IMR-90 (cell line): ENCODE results near the gene FRAS1. TPM values are rescaled to one million over a fixed set of nuclear protein-coding genes. Genes with fewer than 3 reads are reported as not detected.

Experiments used
- ATAC-seq: fragments of 200-7000 bp; cut with Tn5 transposase; 2 replicates; pipeline ENCODE4 v1.9.1; 2020; ENCODE audit warnings: low read depth, mild to moderate bottlenecking, moderate library complexity
- BruUV-seq: library from RNA; stranded (reverse); fragments of 400-500 nt; replicated peaks from 2 replicates; lab custom pipeline; 2021; lab: Mats Ljungman, UMichigan
- CTCF ChIA-PET: fragments of 300-600 bp; formaldehyde crosslinking; extraction: SDS; loops from one replicate; lab custom pipeline; 2021; ENCODE audit warnings: antibody characterized with exemption; lab: Yijun Ruan, JAX
- POLR2A ChIA-PET: fragments of 300-600 bp; sonication (Branson Sonifier 250); formaldehyde crosslinking; loops from one replicate; lab custom pipeline; 2022; ENCODE audit warnings: antibody characterized with exemption; ENCODE audit not compliant: unreplicated experiment; lab: Charles Lee
- DNase-seq: peaks from one replicate; pipeline ENCODE4 v3.0.0; 2013
- H2AFZ ChIP-seq: replicated peaks from 2 replicates; pipeline ENCODE3; 2013; ENCODE audit warnings: low read length, mild to moderate bottlenecking; ENCODE audit not compliant: poor library complexity
- H2AK5ac ChIP-seq: 2 replicates; pipeline ENCODE4 v1.6.1; 2013; ENCODE audit warnings: low read depth, low read length, inconsistent platforms
- H2AK9ac ChIP-seq: replicated peaks from 2 replicates; pipeline ENCODE3; 2013; ENCODE audit warnings: mild to moderate bottlenecking, low read depth, low read length, moderate library complexity; ENCODE audit not compliant: poor library complexity
- H2BK120ac ChIP-seq: 2 replicates; pipeline ENCODE4 v1.6.1; 2013; ENCODE audit warnings: low read depth, low read length, inconsistent platforms
- H2BK15ac ChIP-seq: 3 replicates; pipeline ENCODE4 v1.6.1; 2013; ENCODE audit warnings: low read depth, low read length, inconsistent platforms
- H2BK20ac ChIP-seq: 2 replicates; pipeline ENCODE4 v1.6.1; 2013; ENCODE audit warnings: low read depth, mild to moderate bottlenecking, inconsistent platforms, low read length, moderate library complexity
- H2BK5ac ChIP-seq: 2 replicates; pipeline ENCODE4 v1.6.1; 2013; ENCODE audit warnings: mild to moderate bottlenecking, low read depth, low read length, inconsistent platforms; ENCODE audit not compliant: poor library complexity, severe bottlenecking
- H3K14ac ChIP-seq: replicated peaks from 2 replicates; pipeline ENCODE4 v1.6.1; 2013; ENCODE audit warnings: low read depth, low read length, inconsistent platforms
- H3K18ac ChIP-seq: 2 replicates; pipeline ENCODE4 v1.6.1; 2013; ENCODE audit warnings: low read depth, low read length, control low read depth
- H3K23ac ChIP-seq: 2 replicates; pipeline ENCODE4 v1.6.1; 2013; ENCODE audit warnings: low read depth, low read length, inconsistent platforms
- H3K27ac ChIP-seq: 2 replicates; pipeline ENCODE4 v1.5.1; 2013; ENCODE audit warnings: mild to moderate bottlenecking, control low read depth, low read length; ENCODE audit not compliant: insufficient read depth
- H3K27me3 ChIP-seq: 2 replicates; pipeline ENCODE4 v1.6.1; 2013; ENCODE audit warnings: low read length; ENCODE audit not compliant: control insufficient read depth, insufficient read depth
- H3K36me3 ChIP-seq: 2 replicates; pipeline ENCODE4 v1.6.1; 2013; ENCODE audit warnings: low read length, mixed read lengths; ENCODE audit not compliant: control insufficient read depth, insufficient read depth
- H3K4ac ChIP-seq: 2 replicates; pipeline ENCODE4 v1.6.1; 2013; ENCODE audit warnings: low read depth, low read length, inconsistent platforms
- H3K4me1 ChIP-seq: 2 replicates; pipeline ENCODE4 v1.6.1; 2013; ENCODE audit warnings: low read length, mixed read lengths; ENCODE audit not compliant: control insufficient read depth, insufficient read depth
- H3K4me2 ChIP-seq: 2 replicates; pipeline ENCODE4 v1.6.1; 2013; ENCODE audit warnings: low read depth, mild to moderate bottlenecking, control low read depth, low read length, moderate library complexity
- H3K4me3 ChIP-seq: 2 replicates; pipeline ENCODE4 v1.5.1; 2013; ENCODE audit warnings: low read depth, mild to moderate bottlenecking, control low read depth, low read length, moderate library complexity; ENCODE audit not compliant: insufficient read depth
- H3K56ac ChIP-seq: 2 replicates; pipeline ENCODE4 v1.6.1; 2013; ENCODE audit warnings: low read length, inconsistent platforms; ENCODE audit not compliant: insufficient read depth; ENCODE audit errors: extremely low read depth
- H3K79me1 ChIP-seq, 2 experiments: 2 replicates each; pipeline ENCODE4 v1.6.1; 2013; ENCODE audit warnings: low read length in 2 of 2, inconsistent platforms in 1 of 2, low read depth in 1 of 2
- H3K9ac ChIP-seq: 2 replicates; pipeline ENCODE4 v1.6.1; 2013; ENCODE audit warnings: low read depth, low read length, control low read depth
- H3K9me1 ChIP-seq: 2 replicates; pipeline ENCODE4 v1.6.1; 2013; ENCODE audit warnings: low read length, inconsistent platforms; ENCODE audit not compliant: insufficient read depth
- H3K9me3 ChIP-seq: 2 replicates; pipeline ENCODE4 v1.6.1; 2013; ENCODE audit warnings: low read length; ENCODE audit not compliant: control insufficient read depth, insufficient read depth
- H4K20me1 ChIP-seq: 2 replicates; pipeline ENCODE4 v1.6.1; 2013; ENCODE audit warnings: low read length, inconsistent platforms; ENCODE audit not compliant: insufficient read depth
- H4K5ac ChIP-seq: 2 replicates; pipeline ENCODE4 v1.6.1; 2013; ENCODE audit warnings: mild to moderate bottlenecking, low read depth, low read length, control low read depth
- H4K8ac ChIP-seq, 2 experiments: 2 replicates each; pipeline ENCODE4 v1.6.1; 2013; ENCODE audit warnings: low read depth in 2 of 2, low read length in 2 of 2, control low read depth in 1 of 2, inconsistent platforms in 1 of 2
- H4K91ac ChIP-seq: 2 replicates; pipeline ENCODE4 v1.6.1; 2013; ENCODE audit warnings: low read depth, low read length, inconsistent platforms; ENCODE audit not compliant: insufficient read depth
- BHLHE40 ChIP-seq: fragments of 150-350 bp; IDR thresholded peaks from 2 replicates; pipeline ENCODE4 v1.6.1; 2016; ENCODE audit warnings: mild to moderate bottlenecking, low read depth, low read length
- CEBPB ChIP-seq: IDR thresholded peaks from 2 replicates; pipeline ENCODE4 v1.6.1; 2012; ENCODE audit warnings: low read depth, low read length, improper control_type of control experiment
- CHD1 ChIP-seq: IDR thresholded peaks from 2 replicates; pipeline ENCODE4 v1.6.1; 2012; ENCODE audit warnings: low read depth, low read length, improper control_type of control experiment
- CTCF ChIP-seq: conservative IDR thresholded peaks from 2 replicates; pipeline ENCODE4 v1.5.1; 2012; ENCODE audit warnings: mild to moderate bottlenecking, low read depth, low read length, improper control_type of control experiment
- ELK1 ChIP-seq: fragments of 150-350 bp; IDR thresholded peaks from 2 replicates; pipeline ENCODE4 v1.6.1; 2016; ENCODE audit warnings: low read depth, mild to moderate bottlenecking, low read length, moderate library complexity, borderline replicate concordance
- FOS ChIP-seq: fragments of 150-350 bp; IDR thresholded peaks from 2 replicates; pipeline ENCODE4 v1.6.1; 2016; ENCODE audit warnings: low read depth, low read length
- MAFK ChIP-seq: IDR thresholded peaks from 2 replicates; pipeline ENCODE4 v1.6.1; 2012; ENCODE audit warnings: low read depth, low read length, improper control_type of control experiment
- MAZ ChIP-seq: IDR thresholded peaks from 2 replicates; pipeline ENCODE4 v1.6.1; 2012; ENCODE audit warnings: low read depth, mild to moderate bottlenecking, low read length, improper control_type of control experiment, moderate library complexity, borderline replicate concordance
- MXI1 ChIP-seq: IDR thresholded peaks from 2 replicates; pipeline ENCODE4 v1.6.1; 2012; ENCODE audit warnings: low read depth, mild to moderate bottlenecking, low read length, moderate library complexity, borderline replicate concordance
- NFE2L2 ChIP-seq: fragments of 150-350 bp; IDR thresholded peaks from 2 replicates; pipeline ENCODE4 v1.6.1; 2016; ENCODE audit warnings: low read depth, mild to moderate bottlenecking, low read length
- POLR2A ChIP-seq: IDR thresholded peaks from 2 replicates; pipeline ENCODE4 v1.6.1; 2012; ENCODE audit warnings: mild to moderate bottlenecking, low read depth, low read length
- RAD21 ChIP-seq: IDR thresholded peaks from 2 replicates; pipeline ENCODE4 v1.6.1; 2012; ENCODE audit warnings: low read length, improper control_type of control experiment
- RCOR1 ChIP-seq: IDR thresholded peaks from 2 replicates; pipeline ENCODE4 v1.6.1; 2012; ENCODE audit warnings: mild to moderate bottlenecking, low read length, improper control_type of control experiment; ENCODE audit not compliant: insufficient replicate concordance
- RFX5 ChIP-seq: IDR thresholded peaks from 2 replicates; pipeline ENCODE4 v1.8.0; 2012; ENCODE audit warnings: low read depth, mild to moderate bottlenecking, low read length, moderate library complexity
- SMC3 ChIP-seq: fragments of 150-350 bp; IDR thresholded peaks from 2 replicates; pipeline ENCODE4 v1.6.1; 2016; ENCODE audit warnings: low read depth, mild to moderate bottlenecking, antibody characterized with exemption, low read length, moderate library complexity
- USF2 ChIP-seq: fragments of 150-350 bp; IDR thresholded peaks from 2 replicates; pipeline ENCODE4 v1.6.1; 2017; ENCODE audit warnings: mild to moderate bottlenecking, antibody characterized with exemption, low read length, low read depth
- WGBS, 2 experiments: methylation state at CpG; one replicate each; pipeline versions ENCODE4 v1.1.5 to v1.1.7; 2013; ENCODE audit warnings: missing lambda C conversion rate in 2 of 2; ENCODE audit not compliant: insufficient read length in 1 of 2; ENCODE audit errors: extremely low coverage in 2 of 2; 5-methylcytosine and 5-hydroxymethylcytosine counted together
- dilution Hi-C: fragments of 300-500 bp; cut with HindIII; formaldehyde crosslinking; loops from one replicate; pipeline ENCODE4 v1.14.3; 2018; ENCODE audit warnings: low sequenced_read_pairs; ENCODE audit not compliant: unreplicated experiment
- in situ Hi-C: fragments of 300-500 bp; cut with MboI; formaldehyde crosslinking; loops from 3 replicates; pipeline ENCODE4 v1.14.3; 2019; ENCODE audit warnings: low sequenced_read_pairs, inconsistent platforms, mixed read lengths
- intact Hi-C: fragments of 100-400 bp; cut with micrococcal nuclease; formaldehyde crosslinking; loops from 2 replicates; pipeline ENCODE4 v1.10.0; 2022
- polyA plus RNA-seq, 3 experiments: library from polyadenylated mRNA; depleted of rRNA; stranded (reverse); fragments of >200 nt; gene quantifications; 2 replicates each; pipeline ENCODE4 v1.2.3, GENCODE V29; 2012; ENCODE audit warnings: low replicate concordance in 1 of 3
- total RNA-seq: library from RNA; depleted of rRNA; stranded (reverse); fragments of >200 nt; gene quantifications from 2 replicates; pipeline ENCODE4 v1.2.3, GENCODE V29; 2012

Gene FRAS1
- total and polyA plus RNA-seq, 2 of the 4 experiments (the other 2 are of a cell fraction): under 0.01 to 0.03 TPM

GRCh38 chr4:78363031-78363570 lies 306.0 kb downstream of the FRAS1 start:
- no peak overlapping the region for H4K5ac ChIP-seq
- 10% methylated on average over 2 of the region's 6 CpGs; no CpG with 5 or more reads in 1 of the 2 experiments for WGBS, 2 experiments
- H3K36me3 ChIP-seq: no peaks in the 10 kb centered on the region
- in situ Hi-C loops: no loop called here
- H2AK9ac ChIP-seq: no peak overlapping the region
- H3K4ac ChIP-seq: no peak overlapping the region
- no peak overlapping the region for H3K4me2 ChIP-seq
- no peak overlapping the region for H2BK20ac ChIP-seq
- BruUV-seq: no TSS peak
- dilution Hi-C loops: no loop called here
- no peak overlapping the region for H2BK15ac ChIP-seq
- no peaks in the 10 kb centered on the region for H4K20me1 ChIP-seq
- H3K79me1 ChIP-seq: no peaks in the 10 kb centered on the region
- no peak overlapping the region for H3K23ac ChIP-seq
- no peak overlapping the region for H3K18ac ChIP-seq
- no peak overlapping the region for H4K8ac ChIP-seq
- no peak for TF ChIP-seq CEBPB
- no peak for TF ChIP-seq RCOR1
- TF ChIP-seq CTCF: no peak
- TF ChIP-seq RFX5: no peak
- TF ChIP-seq SMC3: no peak
- no peak for TF ChIP-seq MAFK
- TF ChIP-seq FOS: no peak
- TF ChIP-seq USF2: no peak
- TF ChIP-seq MXI1: no peak
- TF ChIP-seq ELK1: no peak
- TF ChIP-seq RAD21: no peak
- no peak for TF ChIP-seq CHD1
- TF ChIP-seq NFE2L2: no peak
- no peak for TF ChIP-seq POLR2A
- TF ChIP-seq BHLHE40: no peak
- no peak for TF ChIP-seq MAZ
- H3K27ac ChIP-seq: no peak overlapping the region
- no peak overlapping the region for H2BK5ac ChIP-seq
- no peak for DNase-seq
- no peak overlapping the region for H2BK120ac ChIP-seq
- no peak for ATAC-seq
- no peak overlapping the region for H2AK5ac ChIP-seq
- POLR2A ChIA-PET: no interaction called here
- no peaks in the 10 kb centered on the region for H3K4me1 ChIP-seq
- H4K91ac ChIP-seq: no peak overlapping the region
- H3K14ac ChIP-seq: no peak overlapping the region
- CTCF ChIA-PET: no interaction called here
- H3K9ac ChIP-seq: no peak overlapping the region
- intact Hi-C loops: no loop called here
- no peaks in the 10 kb centered on the region; the same call in 1 of the 2 replicates for H3K27me3 ChIP-seq
- no peak overlapping the region for H3K56ac ChIP-seq
- H2AFZ ChIP-seq: no peak overlapping the region
- H3K9me1 ChIP-seq: no peaks in the 10 kb centered on the region
- H3K4me3 ChIP-seq: no peak overlapping the region
- H3K9me3 ChIP-seq: no peaks in the 10 kb centered on the region
